Testis (tissue), 2 donors: ENCODE measurements around the gene PHACTR3.

Experiments used
- CTCF ChIP-seq, 3 experiments: fragments of 450-650 bp in 2 of 3; fragments of 200-600 bp in 1 of 3; sonication (generic) in 1 of 3; IDR thresholded peaks; one replicate each; pipeline ENCODE4 v1.5.1; 2016 to 2019; ENCODE audit warnings: antibody characterized with exemption in 3 of 3, mild to moderate bottlenecking in 2 of 3, moderate library complexity in 1 of 3
- POLR2A ChIP-seq: fragments of 450-650 bp; IDR thresholded peaks from one replicate; pipeline ENCODE4 v1.6.1; 2017; ENCODE audit warnings: antibody characterized with exemption, mild to moderate bottlenecking, moderate library complexity

GRCh38 chr20:59647271-59647670 is 42.9 kb downstream of the PHACTR3 start:
- TF ChIP-seq CTCF (IDR thresholded peaks at IDR 0.05) = no peak
- TF ChIP-seq POLR2A = no peak
